OCI-LY7 (cell line): Measurements from ENCODE around the gene ARGLU1. TPM values are rescaled to one million over a fixed set of nuclear protein-coding genes. Genes with fewer than 3 reads are reported as not detected.

Experiments
- BruUV-seq: library from RNA; stranded (reverse); fragments of 400-500 nt; replicated peaks from 2 replicates; lab custom pipeline; 2021; lab: Mats Ljungman, UMichigan
- CTCF ChIA-PET: fragments of 300-600 bp; sonication (Branson Sonifier 250); formaldehyde crosslinking; loops from one replicate; lab custom pipeline; 2022; ENCODE audit warnings: antibody characterized with exemption; ENCODE audit not compliant: unreplicated experiment; lab: Charles Lee
- POLR2A ChIA-PET: fragments of 300-600 bp; sonication (Branson Sonifier 250); formaldehyde crosslinking; loops from one replicate; lab custom pipeline; 2022; ENCODE audit warnings: antibody characterized with exemption; lab: Charles Lee
- DNase-seq: peaks from one replicate; pipeline ENCODE4 v3.0.0-alpha.2; 2015; ENCODE audit warnings: low spot score
- H2AFZ ChIP-seq: fragments of 200-600 bp; sonication (generic), shearing (Covaris generic); 2 replicates; pipeline ENCODE4 v1.6.1; 2014; ENCODE audit warnings: mild to moderate bottlenecking, antibody characterized with exemption, low read length, moderate library complexity
- H3K27ac ChIP-seq: fragments of 200-600 bp; sonication (generic); 2 replicates; pipeline ENCODE4 v1.5.1; 2014; ENCODE audit warnings: mixed run types, low read depth, mild to moderate bottlenecking, moderate library complexity, low read length, inconsistent platforms; ENCODE audit not compliant: poor library complexity, severe bottlenecking
- H3K36me3 ChIP-seq: fragments of 200-600 bp; sonication (generic); 2 replicates; pipeline ENCODE4 v1.6.1; 2014; ENCODE audit warnings: mild to moderate bottlenecking, antibody characterized with exemption, low read length, moderate library complexity, mixed read lengths; ENCODE audit not compliant: insufficient read depth
- H3K4me1 ChIP-seq: fragments of 200-600 bp; sonication (generic); 2 replicates; pipeline ENCODE4 v1.5.1; 2014; ENCODE audit warnings: mild to moderate bottlenecking, low read length; ENCODE audit not compliant: insufficient read depth, poor library complexity, severe bottlenecking
- H3K4me2 ChIP-seq: fragments of 200-600 bp; sonication (generic); 2 replicates; pipeline ENCODE4 v1.6.1; 2014; ENCODE audit warnings: mild to moderate bottlenecking, low read length
- H3K4me3 ChIP-seq: fragments of 200-600 bp; sonication (generic); 2 replicates; pipeline ENCODE4 v1.5.1; 2014; ENCODE audit warnings: mild to moderate bottlenecking, low read depth, low read length; ENCODE audit not compliant: poor library complexity, severe bottlenecking
- H3K79me2 ChIP-seq: fragments of 200-600 bp; sonication (generic); 2 replicates; pipeline ENCODE4 v1.6.1; 2016; ENCODE audit warnings: low read depth, mild to moderate bottlenecking, low read length, moderate library complexity, mixed read lengths; ENCODE audit not compliant: insufficient read depth
- H3K9me2 ChIP-seq: fragments of 200-600 bp; sonication (generic); 2 replicates; pipeline ENCODE4 v1.6.1; 2016; ENCODE audit warnings: mild to moderate bottlenecking, low read length, mixed read lengths; ENCODE audit not compliant: insufficient read depth
- H3K9me3 ChIP-seq: fragments of 200-600 bp; sonication (generic); 2 replicates; pipeline ENCODE4 v1.6.1; 2014; ENCODE audit warnings: mild to moderate bottlenecking, mixed run types, low read length, mixed read lengths
- H4K20me1 ChIP-seq: fragments of 200-600 bp; sonication (generic); 2 replicates; pipeline ENCODE4 v1.6.1; 2014; ENCODE audit warnings: mild to moderate bottlenecking, antibody characterized with exemption, low read length, moderate library complexity, mixed read lengths; ENCODE audit not compliant: insufficient read depth
- EZH2phosphoT487 ChIP-seq: fragments of 200-600 bp; sonication (generic); IDR thresholded peaks from 2 replicates; pipeline ENCODE4 v1.6.1; 2018; ENCODE audit warnings: low read depth, borderline replicate concordance, mild to moderate bottlenecking, mixed run types, antibody characterized with exemption, low read length, moderate library complexity, mixed read lengths
- intact Hi-C: fragments of 100-400 bp; cut with micrococcal nuclease; formaldehyde crosslinking; loops from one replicate; pipeline ENCODE4 v1.10.0; 2022; ENCODE audit not compliant: unreplicated experiment
- total RNA-seq, 2 experiments: library from RNA; depleted of rRNA in 1 of 2; stranded (reverse); fragments of >200 nt in 1 of 2; shearing (Covaris generic) in 1 of 2; gene quantifications; 2 replicates each; pipeline ENCODE4 v1.2.3, GENCODE V29; 2014 to 2022
- TF ChIP-seq, protein P1 (sequence below): fragments of 200-600 bp; sonication (generic); conservative IDR thresholded peaks from 2 replicates; pipeline ENCODE4 v1.5.1; 2014; ENCODE audit warnings: mild to moderate bottlenecking, antibody characterized with exemption, low read length, moderate library complexity, mixed read lengths

The ARGLU1 gene
- total RNA-seq, 2 experiments from 2014 or later = 71.6 to 71.9 TPM

GRCh38 chr13:106588367-106588766, 20.4 kb upstream of the ARGLU1 start:
- H3K9me2 ChIP-seq = no peaks in the 10 kb centered on the region
- no peaks in the 10 kb centered on the region for H3K79me2 ChIP-seq
- intact Hi-C loops = no loop called here
- ChIA-PET POLR2A (no interaction called here), CTCF (no interaction called here)
- no peak overlapping the region for H3K27ac ChIP-seq
- no peak overlapping the region for H3K4me3 ChIP-seq
- no peaks in the 10 kb centered on the region for H4K20me1 ChIP-seq
- H2AFZ ChIP-seq = no peak overlapping the region
- no peaks in the 10 kb centered on the region for H3K4me1 ChIP-seq
- DNase-seq = no peak
- TF ChIP-seq, protein P1, sequence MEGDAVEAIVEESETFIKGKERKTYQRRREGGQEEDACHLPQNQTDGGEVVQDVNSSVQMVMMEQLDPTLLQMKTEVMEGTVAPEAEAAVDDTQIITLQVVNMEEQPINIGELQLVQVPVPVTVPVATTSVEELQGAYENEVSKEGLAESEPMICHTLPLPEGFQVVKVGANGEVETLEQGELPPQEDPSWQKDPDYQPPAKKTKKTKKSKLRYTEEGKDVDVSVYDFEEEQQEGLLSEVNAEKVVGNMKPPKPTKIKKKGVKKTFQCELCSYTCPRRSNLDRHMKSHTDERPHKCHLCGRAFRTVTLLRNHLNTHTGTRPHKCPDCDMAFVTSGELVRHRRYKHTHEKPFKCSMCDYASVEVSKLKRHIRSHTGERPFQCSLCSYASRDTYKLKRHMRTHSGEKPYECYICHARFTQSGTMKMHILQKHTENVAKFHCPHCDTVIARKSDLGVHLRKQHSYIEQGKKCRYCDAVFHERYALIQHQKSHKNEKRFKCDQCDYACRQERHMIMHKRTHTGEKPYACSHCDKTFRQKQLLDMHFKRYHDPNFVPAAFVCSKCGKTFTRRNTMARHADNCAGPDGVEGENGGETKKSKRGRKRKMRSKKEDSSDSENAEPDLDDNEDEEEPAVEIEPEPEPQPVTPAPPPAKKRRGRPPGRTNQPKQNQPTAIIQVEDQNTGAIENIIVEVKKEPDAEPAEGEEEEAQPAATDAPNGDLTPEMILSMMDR = no peak
- TF ChIP-seq EZH2phosphoT487 = no peak
- no peak overlapping the region for H3K4me2 ChIP-seq
- no peaks in the 10 kb centered on the region for H3K9me3 ChIP-seq
- no peaks in the 10 kb centered on the region for H3K36me3 ChIP-seq
- no TSS peak for BruUV-seq

- Histone ChIP-seq H3K4me3 (no peak overlapping the region), H3K9me3 (no peaks in the 10 kb centered on the region), H4K20me1 (no peaks in the 10 kb centered on the region), H2AFZ (no peak overlapping the region), H3K4me2 (no peak overlapping the region), H3K27ac (no peak overlapping the region), H3K79me2 (no peaks in the 10 kb centered on the region), H3K4me1 (no peaks in the 10 kb centered on the region), H3K9me2 (no peaks in the 10 kb centered on the region), H3K36me3 (no peaks in the 10 kb centered on the region)
- intact Hi-C loops = no loop called here
- CTCF ChIA-PET = no interaction called here
- TF ChIP-seq, protein P1 = no peak
- TF ChIP-seq EZH2phosphoT487 = no peak
- no peak for DNase-seq
- no TSS peak for BruUV-seq
- POLR2A ChIA-PET = no interaction called here
Observed at GRCh38 chr13:106587787-106588186, 19.9 kb upstream of the ARGLU1 start.

- Histone ChIP-seq H3K27ac (no peak overlapping the region), H3K4me2 (no peak overlapping the region), H3K36me3 (no peaks in the 10 kb centered on the region), H3K9me3 (no peaks in the 10 kb centered on the region), H2AFZ (no peak overlapping the region), H3K79me2 (no peaks in the 10 kb centered on the region), H3K4me1 (no peaks in the 10 kb centered on the region), H3K9me2 (no peaks in the 10 kb centered on the region), H3K4me3 (no peak overlapping the region), H4K20me1 (no peaks in the 10 kb centered on the region)
- intact Hi-C loops = no loop called here
- no peak for DNase-seq
- ChIA-PET POLR2A (no interaction called here), CTCF (no interaction called here)
- TF ChIP-seq, protein P1 = no peak
- TF ChIP-seq EZH2phosphoT487 = no peak
- BruUV-seq = no TSS peak
Observed at GRCh38 chr13:106586648-106587166, 18.8 kb upstream of the ARGLU1 start.
